ENCODE measurements around the gene HS3ST5. TPM values are rescaled to one million over a fixed set of nuclear protein-coding genes. Genes with fewer than 3 reads are reported as not detected.

The HS3ST5 gene
- total RNA-seq, 1 experiment from 2014 or later, result not detected

DNA sequence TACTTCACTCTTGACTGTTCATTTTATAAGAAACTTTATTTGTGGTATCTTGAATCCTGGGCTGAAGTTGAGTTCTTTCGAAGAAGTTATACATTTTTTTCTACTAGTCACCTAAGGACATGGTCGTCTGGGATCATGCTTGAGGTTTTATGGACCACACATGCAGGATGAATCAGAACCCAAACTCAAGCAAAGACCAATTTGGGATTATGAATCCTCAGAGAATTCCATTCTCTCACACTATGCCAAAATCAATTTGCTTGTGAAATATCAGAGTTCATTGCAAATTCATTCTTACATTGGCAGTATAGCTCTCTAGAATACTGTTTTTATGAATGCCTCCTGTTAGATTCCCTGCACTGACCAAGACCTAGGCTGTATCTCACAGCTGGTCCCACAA lies 257.6 kb downstream of the HS3ST5 start:
- ChIA-PET RAD21 (ENCODE audit: low non-redundant PET in 1 of 2, low total read pairs in 2 of 2, uncharacterized antibody in 2 of 2, unreplicated experiment in 2 of 2) (no interaction called here), CTCF (no interaction called here), POLR2A (no interaction called here)
- Histone ChIP-seq H3K4me2 (ENCODE audit: low read length) (no peak overlapping the region), H3K9me2 (ENCODE audit: insufficient read depth) (no peaks in the 10 kb centered on the region), H3K4me3 (replicated peaks in 1 of 2; ENCODE audit: low read depth in 1 of 2, low read length in 2 of 2) (no peak overlapping the region), H3K27ac (ENCODE audit: low read depth, low read length) (no peak overlapping the region), H3K9me3 (ENCODE audit: control insufficient read depth in 1 of 2, insufficient read depth in 1 of 2, low read depth in 1 of 2, low read length in 2 of 2) (no peaks in the 10 kb centered on the region), H2AFZ (ENCODE audit: low read depth, low read length, poor library complexity, severe bottlenecking) (no peak overlapping the region), H3K27me3 (ENCODE audit: insufficient read depth, low read length) (no peaks in the 10 kb centered on the region; the same call in 1 of the 2 replicates), H3K4me1 (ENCODE audit: control insufficient read depth in 1 of 2, insufficient read depth in 2 of 2, low read length in 2 of 2) (no peaks in the 10 kb centered on the region), H4K20me1 (ENCODE audit: insufficient read depth) (no peaks in the 10 kb centered on the region), H3K36me3 (ENCODE audit: control insufficient read depth in 1 of 2, insufficient read depth in 2 of 2, low read length in 2 of 2) (no peaks in the 10 kb centered on the region), H3K9ac (ENCODE audit: low read length) (no peak overlapping the region), H3K79me2 (ENCODE audit: insufficient read depth, low read length) (no peaks in the 10 kb centered on the region)
- ATAC-seq (no peak), DNase-seq (ENCODE audit: low read depth, low spot score) (no peak)
- no TSS peak for BruUV-seq (replicated peaks)
- no peak for TF ChIP-seq POLR2AphosphoS5 (IDR thresholded peaks at IDR 0.05; ENCODE audit: low read depth, low read length)
- no peak for TF ChIP-seq SRF (IDR thresholded peaks at IDR 0.05; ENCODE audit: low read depth)
- TF ChIP-seq RAD21 (IDR thresholded peaks at IDR 0.05; ENCODE audit: low read depth), result no peak
- TF ChIP-seq MAX (IDR thresholded peaks at IDR 0.05), result no peak
- intact Hi-C loops (cut with micrococcal nuclease), result no loop called here

GRCh38 chr6:114084327-114084890 lies 258.4 kb downstream of the HS3ST5 start:
- no TSS peak for BruUV-seq (replicated peaks)
- DNase-seq (ENCODE audit: low read depth, low spot score), result no peak
- no peaks in the 10 kb centered on the region for H3K79me2 ChIP-seq (ENCODE audit: insufficient read depth, low read length)
- ChIA-PET CTCF (interaction anchor here (1.0 kb wide), 1 partner anchor 24 kb away, joined by 3 read pairs; no protein-coding TSS in a partner anchor), RAD21 (ENCODE audit: low non-redundant PET in 1 of 2, low total read pairs in 2 of 2, uncharacterized antibody in 2 of 2, unreplicated experiment in 2 of 2) (no interaction called here), POLR2A (no interaction called here)
- TF ChIP-seq CEBPB (IDR thresholded peaks at IDR 0.05; ENCODE audit: low read depth), result no peak
- TF ChIP-seq EZH2 (IDR thresholded peaks at IDR 0.05), result no peak
- TF ChIP-seq JUND (IDR thresholded peaks at IDR 0.05), result no peak
- TF ChIP-seq ZBTB33 (IDR thresholded peaks at IDR 0.05; ENCODE audit: extremely low read depth, insufficient replicate concordance, low read length), result no peak
- no peak for TF ChIP-seq YY1 (IDR thresholded peaks at IDR 0.05; ENCODE audit: extremely low read depth, insufficient replicate concordance, low read depth, low read length)
- TF ChIP-seq POLR2A (IDR thresholded peaks at IDR 0.05; ENCODE audit: borderline replicate concordance, extremely low read depth, insufficient read depth, insufficient read length), result no peak
- no peak for TF ChIP-seq SIN3A (IDR thresholded peaks at IDR 0.05; ENCODE audit: low read depth)
- no peak for TF ChIP-seq EGR1 (IDR thresholded peaks at IDR 0.05; ENCODE audit: low read depth)
- H3K36me3 ChIP-seq (ENCODE audit: control insufficient read depth in 1 of 2, insufficient read depth in 2 of 2, low read length in 2 of 2), result no peaks in the 10 kb centered on the region
- no peak for ATAC-seq
- H3K9ac ChIP-seq (ENCODE audit: low read length), result no peak overlapping the region
- H3K4me1 ChIP-seq (ENCODE audit: control insufficient read depth in 1 of 2, insufficient read depth in 2 of 2, low read length in 2 of 2), result no peaks in the 10 kb centered on the region
- no peaks in the 10 kb centered on the region for H3K9me3 ChIP-seq (ENCODE audit: control insufficient read depth in 1 of 2, insufficient read depth in 1 of 2, low read depth in 1 of 2, low read length in 2 of 2)
- no peak overlapping the region for H3K27ac ChIP-seq (ENCODE audit: low read depth, low read length)
- H3K27me3 ChIP-seq (ENCODE audit: insufficient read depth, low read length), result no peaks in the 10 kb centered on the region; the same call in 1 of the 2 replicates
- intact Hi-C loops (cut with micrococcal nuclease), result no loop called here
- no peaks in the 10 kb centered on the region for H3K9me2 ChIP-seq (ENCODE audit: insufficient read depth)
- no peak overlapping the region for H3K4me3 ChIP-seq (replicated peaks in 1 of 2; ENCODE audit: low read depth in 1 of 2, low read length in 2 of 2)
- H3K4me2 ChIP-seq (ENCODE audit: low read length), result no peak overlapping the region
- no peaks in the 10 kb centered on the region for H4K20me1 ChIP-seq (ENCODE audit: insufficient read depth)
- H2AFZ ChIP-seq (ENCODE audit: low read depth, low read length, poor library complexity, severe bottlenecking), result no peak overlapping the region

Measured in HCT116 (cell line).